ENCODE data around the gene TMEM132A. TPM values are rescaled to one million over a fixed set of nuclear protein-coding genes. Genes with fewer than 3 reads are reported as not detected.

TMEM132A gene
- total RNA-seq, 1 experiment from 2014 or later = 54.4 TPM

DNA sequence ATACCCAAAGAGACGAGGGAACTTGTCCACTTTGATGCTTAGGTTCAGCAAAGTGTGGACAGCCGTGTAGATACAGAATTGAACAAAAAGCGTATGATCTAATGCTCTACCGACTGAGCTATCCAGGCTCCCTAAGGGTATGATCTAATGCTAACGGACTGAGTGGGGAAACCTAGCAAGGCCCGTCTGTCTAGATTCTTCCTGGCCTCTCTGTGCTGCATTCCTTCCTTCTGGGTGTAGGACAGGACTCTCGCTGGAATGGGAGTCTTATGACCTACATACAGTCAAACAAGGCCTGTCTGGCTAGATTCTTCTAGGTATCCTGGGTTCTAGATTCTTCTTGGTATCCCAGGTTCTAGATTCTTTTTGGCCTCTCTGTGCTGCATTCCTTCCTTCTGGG, 36.1 kb downstream of the TMEM132A start:
- Histone ChIP-seq H3K4me2 (no peak overlapping the region), H3K79me2 (ENCODE audit: low read depth) (no peaks in the 10 kb centered on the region), H3K4me3 (no peak overlapping the region), H3K27me3 (ENCODE audit: insufficient read depth, low read depth) (peaks cover 10% of the 10 kb centered on the region; the same call in 1 of the 2 replicates), H3K9me2 (ENCODE audit: insufficient read depth) (no peaks in the 10 kb centered on the region), H4K20me1 (ENCODE audit: insufficient read depth) (no peaks in the 10 kb centered on the region), H3K27ac (no peak overlapping the region), H3K4me1 (replicated peaks; ENCODE audit: insufficient read depth) (0 out of 2 replicates have a peak, but pooled peaks cover 4% of the 10 kb centered on the region), H3F3A (ENCODE audit: insufficient read depth, low read depth) (no peaks in the 10 kb centered on the region), H3K9me3 (ENCODE audit: insufficient read depth, low read depth) (no peaks in the 10 kb centered on the region), H2AFZ (no peak overlapping the region), H3K36me3 (ENCODE audit: low read depth) (no peaks in the 10 kb centered on the region)
- ChIA-PET POLR2A (ENCODE audit: unreplicated experiment) (no interaction called here), CTCF (no interaction called here)
- BruUV-seq (replicated peaks) = no TSS peak
- peak; percentile 28 to 57 for DNase-seq
- TF ChIP-seq, protein P1, sequence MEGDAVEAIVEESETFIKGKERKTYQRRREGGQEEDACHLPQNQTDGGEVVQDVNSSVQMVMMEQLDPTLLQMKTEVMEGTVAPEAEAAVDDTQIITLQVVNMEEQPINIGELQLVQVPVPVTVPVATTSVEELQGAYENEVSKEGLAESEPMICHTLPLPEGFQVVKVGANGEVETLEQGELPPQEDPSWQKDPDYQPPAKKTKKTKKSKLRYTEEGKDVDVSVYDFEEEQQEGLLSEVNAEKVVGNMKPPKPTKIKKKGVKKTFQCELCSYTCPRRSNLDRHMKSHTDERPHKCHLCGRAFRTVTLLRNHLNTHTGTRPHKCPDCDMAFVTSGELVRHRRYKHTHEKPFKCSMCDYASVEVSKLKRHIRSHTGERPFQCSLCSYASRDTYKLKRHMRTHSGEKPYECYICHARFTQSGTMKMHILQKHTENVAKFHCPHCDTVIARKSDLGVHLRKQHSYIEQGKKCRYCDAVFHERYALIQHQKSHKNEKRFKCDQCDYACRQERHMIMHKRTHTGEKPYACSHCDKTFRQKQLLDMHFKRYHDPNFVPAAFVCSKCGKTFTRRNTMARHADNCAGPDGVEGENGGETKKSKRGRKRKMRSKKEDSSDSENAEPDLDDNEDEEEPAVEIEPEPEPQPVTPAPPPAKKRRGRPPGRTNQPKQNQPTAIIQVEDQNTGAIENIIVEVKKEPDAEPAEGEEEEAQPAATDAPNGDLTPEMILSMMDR (conservative IDR thresholded peaks at IDR 0.05) = no peak
- TF ChIP-seq EZH2 (IDR thresholded peaks at IDR 0.05; ENCODE audit: low read depth) = no peak
- intact Hi-C loops (cut with micrococcal nuclease; ENCODE audit: unreplicated experiment) = no loop called here

- Histone ChIP-seq H3K4me2 (no peak overlapping the region), H3K36me3 (ENCODE audit: low read depth) (no peaks in the 10 kb centered on the region), H4K20me1 (ENCODE audit: insufficient read depth) (no peaks in the 10 kb centered on the region), H3K9me2 (ENCODE audit: insufficient read depth) (no peaks in the 10 kb centered on the region), H3K79me2 (ENCODE audit: low read depth) (no peaks in the 10 kb centered on the region), H3K27me3 (ENCODE audit: insufficient read depth, low read depth) (peaks cover 10% of the 10 kb centered on the region; the same call in 1 of the 2 replicates), H3F3A (ENCODE audit: insufficient read depth, low read depth) (no peaks in the 10 kb centered on the region), H3K4me1 (replicated peaks; ENCODE audit: insufficient read depth) (0 out of 2 replicates have a peak, but pooled peaks cover 4% of the 10 kb centered on the region), H2AFZ (no peak overlapping the region), H3K4me3 (no peak overlapping the region), H3K27ac (no peak overlapping the region), H3K9me3 (ENCODE audit: insufficient read depth, low read depth) (no peaks in the 10 kb centered on the region; the same call in none of the 2 replicates)
- TF ChIP-seq, protein P1 (conservative IDR thresholded peaks at IDR 0.05) = no peak
- no peak for TF ChIP-seq EZH2 (IDR thresholded peaks at IDR 0.05; ENCODE audit: low read depth)
- ChIA-PET POLR2A (ENCODE audit: unreplicated experiment) (no interaction called here), CTCF (no interaction called here)
- intact Hi-C loops (cut with micrococcal nuclease; ENCODE audit: unreplicated experiment) = no loop called here
- no peak for DNase-seq
- no TSS peak for BruUV-seq (replicated peaks)
Measured at GRCh38 chr11:60964801-60965200, 40.5 kb downstream of the TMEM132A start.

DNA sequence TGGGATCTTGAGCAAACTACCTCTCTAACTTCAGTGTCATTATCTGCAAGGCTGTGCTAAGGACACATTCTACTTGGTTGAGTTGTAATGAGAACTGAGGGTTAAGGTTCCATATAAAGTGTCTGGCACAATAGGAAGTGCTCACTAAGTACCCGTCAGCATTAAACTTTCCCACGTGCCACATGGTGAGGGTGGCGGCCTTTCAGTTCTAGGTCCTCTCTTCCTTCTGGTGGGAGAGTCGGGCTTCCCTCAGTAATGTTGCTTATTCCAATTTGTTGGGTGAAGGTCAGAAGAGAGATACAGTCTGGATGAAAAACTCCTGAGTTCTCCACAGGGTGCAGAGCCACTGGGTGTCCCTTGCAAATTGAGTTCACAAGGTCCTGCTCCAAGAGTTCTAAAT, 42.6 kb downstream of the TMEM132A start:
- no peaks in the 10 kb centered on the region for H3K9me2 ChIP-seq (ENCODE audit: insufficient read depth)
- H3K4me3 ChIP-seq = no peak overlapping the region
- no peak overlapping the region for H2AFZ ChIP-seq
- ChIA-PET CTCF (interaction anchor here (0.7 kb wide), 1 partner anchor 162 kb away, joined by 6 read pairs; no protein-coding TSS in a partner anchor), POLR2A (ENCODE audit: unreplicated experiment) (no interaction called here)
- H3K27ac ChIP-seq = no peak overlapping the region
- TF ChIP-seq EZH2 (IDR thresholded peaks at IDR 0.05; ENCODE audit: low read depth) = no peak
- TF ChIP-seq, protein P1 (conservative IDR thresholded peaks at IDR 0.05) = no peak
- BruUV-seq (replicated peaks) = no TSS peak
- no peaks in the 10 kb centered on the region; the same call in none of the 2 replicates for H3K9me3 ChIP-seq (ENCODE audit: insufficient read depth, low read depth)
- intact Hi-C loops (cut with micrococcal nuclease; ENCODE audit: unreplicated experiment) = no loop called here
- no peaks in the 10 kb centered on the region for H3K36me3 ChIP-seq (ENCODE audit: low read depth)
- H3K27me3 ChIP-seq (ENCODE audit: insufficient read depth, low read depth) = no peaks in the 10 kb centered on the region; the same call in 1 of the 2 replicates
- H4K20me1 ChIP-seq (ENCODE audit: insufficient read depth) = no peaks in the 10 kb centered on the region
- H3K4me2 ChIP-seq = no peak overlapping the region
- H3K79me2 ChIP-seq (ENCODE audit: low read depth) = no peaks in the 10 kb centered on the region
- DNase-seq = no peak
- H3K4me1 ChIP-seq (replicated peaks; ENCODE audit: insufficient read depth) = no peaks in the 10 kb centered on the region
- no peaks in the 10 kb centered on the region for H3F3A ChIP-seq (ENCODE audit: insufficient read depth, low read depth)

All from PC-9 (cell line).